Stimulated activated naive CD8-positive, alpha-beta T cell treated with anti-CD3 and anti-CD28 coated beads, Interleukin-15, Interleukin-2, amounts not matched to agents 100 ng/mL and 50 ng/mL, for 24 hours (primary cell): ENCODE results near the gene CDK2AP2.

Experiments
- H3K27ac Mint-ChIP-seq: one replicate; pipeline ENCODE4 v1.8.0; 2021; ENCODE audit warnings: mild to moderate bottlenecking, mixed read lengths
- H3K27me3 Mint-ChIP-seq: one replicate; pipeline ENCODE4 v1.8.0; 2021; ENCODE audit warnings: mixed read lengths
- H3K36me3 Mint-ChIP-seq: one replicate; pipeline ENCODE4 v1.8.0; 2021; ENCODE audit warnings: low read depth, mixed read lengths
- H3K4me1 Mint-ChIP-seq: one replicate; pipeline ENCODE4 v1.8.0; 2021; ENCODE audit warnings: low read depth, mixed read lengths
- H3K4me3 Mint-ChIP-seq: one replicate; pipeline ENCODE4 v1.8.0; 2021; ENCODE audit warnings: mild to moderate bottlenecking, mixed read lengths
- H3K9me3 Mint-ChIP-seq: one replicate; pipeline ENCODE4 v1.8.0; 2021; ENCODE audit warnings: mixed read lengths

Gene CDK2AP2

DNA sequence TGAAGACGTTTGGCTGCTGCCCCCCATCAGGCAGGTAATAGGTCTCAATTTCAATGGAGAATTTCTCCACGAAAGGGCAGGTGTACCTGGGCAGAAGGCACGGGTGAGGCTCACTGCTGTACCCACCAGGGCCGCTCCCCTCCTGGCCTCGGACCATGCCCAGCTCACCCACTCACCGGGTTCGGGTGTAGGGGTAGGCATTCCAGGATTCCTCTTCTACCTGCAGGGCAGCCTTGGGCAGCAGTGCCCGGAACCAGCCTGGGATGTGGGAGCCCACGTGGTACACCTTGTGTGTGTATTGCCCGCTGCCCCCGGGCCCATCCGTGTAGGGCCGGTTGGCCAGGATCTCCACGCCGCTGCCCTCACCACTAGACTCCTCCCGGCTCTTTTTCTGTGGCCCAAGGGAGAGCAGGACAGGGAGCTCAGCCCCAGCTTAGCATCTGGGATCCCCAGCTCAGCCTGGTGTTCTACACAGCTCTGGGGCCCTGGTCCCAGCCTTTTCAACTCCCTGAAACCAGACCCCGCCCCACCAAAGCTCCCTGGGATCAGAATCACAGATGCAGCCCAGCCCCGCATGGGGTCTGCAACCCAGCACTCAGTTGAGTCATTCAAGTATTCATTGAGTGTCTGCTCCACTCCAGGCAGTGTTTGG lies 5.5 kb downstream of the CDK2AP2 start:
- Mint-ChIP-seq H3K36me3 (peaks cover 33% of the 10 kb centered on the region), H3K4me1 (peaks cover 44% of the 10 kb centered on the region), H3K9me3 (no peaks in the 10 kb centered on the region), H3K4me3 (peak overlapping the region; percentile 62), H3K27me3 (no peaks in the 10 kb centered on the region), H3K27ac (peak overlapping the region; percentile 29)

GRCh38 chr11:67501854-67502253 lies 6.1 kb downstream of the CDK2AP2 start:
- Mint-ChIP-seq H3K4me3 (no peak overlapping the region), H3K27ac (no peak overlapping the region), H3K9me3 (no peaks in the 10 kb centered on the region), H3K27me3 (no peaks in the 10 kb centered on the region), H3K36me3 (peaks cover 30% of the 10 kb centered on the region), H3K4me1 (peaks cover 39% of the 10 kb centered on the region)

DNA sequence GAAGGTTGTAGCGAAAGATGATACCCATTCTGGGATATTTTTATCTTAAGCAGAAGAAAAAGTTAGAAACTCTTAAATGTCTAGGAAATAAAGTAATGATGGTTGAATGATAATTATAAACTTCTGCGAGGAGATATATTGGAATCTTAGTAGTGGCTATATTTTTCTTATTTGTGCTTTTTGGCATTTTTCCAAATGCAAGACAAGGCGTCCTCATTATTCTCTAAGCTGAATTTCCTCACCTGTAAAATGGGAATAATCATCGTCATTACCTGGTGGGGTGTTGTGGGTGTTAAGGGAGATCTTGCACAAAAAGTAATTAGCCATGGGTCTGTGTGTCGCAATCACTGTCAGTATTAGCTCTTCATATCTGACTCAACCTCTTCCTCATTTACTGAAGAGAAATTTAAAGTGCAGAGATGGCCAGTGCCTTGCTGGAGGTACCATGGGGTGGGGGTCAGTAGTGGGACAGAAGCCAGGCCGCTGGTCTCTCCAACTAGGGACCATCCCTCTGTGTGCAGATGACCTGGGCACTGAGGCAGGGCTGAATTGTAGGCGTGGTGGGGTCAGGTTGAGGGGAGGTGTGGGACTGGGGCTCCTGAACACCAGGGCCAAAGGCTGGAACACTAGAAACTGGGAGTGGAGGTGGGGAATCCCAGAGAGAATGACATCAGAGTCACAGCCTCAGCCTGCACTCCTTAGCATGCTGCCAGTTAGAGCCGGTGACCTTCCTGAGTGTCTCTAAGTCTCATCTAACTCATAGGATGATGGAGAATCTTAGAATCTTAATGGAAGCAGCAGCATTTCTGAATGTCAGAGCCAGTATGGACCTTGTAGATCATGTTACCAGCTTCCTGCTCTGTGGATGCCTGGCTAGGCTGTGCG lies 6.9 kb downstream of the CDK2AP2 start:
- H3K4me3 Mint-ChIP-seq = no peak overlapping the region
- no peak overlapping the region for H3K27ac Mint-ChIP-seq
- H3K9me3 Mint-ChIP-seq = no peaks in the 10 kb centered on the region
- H3K27me3 Mint-ChIP-seq = no peaks in the 10 kb centered on the region
- H3K4me1 Mint-ChIP-seq = peaks cover 31% of the 10 kb centered on the region
- peaks cover 27% of the 10 kb centered on the region for H3K36me3 Mint-ChIP-seq

DNA sequence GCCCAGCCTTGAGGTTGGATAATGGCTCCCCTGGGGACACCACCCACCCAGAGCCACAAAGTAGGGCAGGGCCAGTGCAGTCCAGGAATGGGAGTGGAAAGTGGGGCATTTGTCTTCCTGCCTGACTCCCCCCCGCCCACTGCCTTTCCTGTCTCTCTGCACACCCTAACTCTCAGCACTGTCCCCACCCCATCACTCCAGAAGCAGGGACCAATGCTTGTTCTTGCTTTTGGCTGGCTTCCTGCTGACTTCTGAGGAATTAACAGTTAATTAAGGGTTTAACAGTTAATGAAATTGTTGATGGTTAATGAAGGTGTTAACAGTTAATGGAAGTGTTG lies 7.5 kb downstream of the CDK2AP2 start:
- Mint-ChIP-seq H3K9me3 (no peaks in the 10 kb centered on the region), H3K4me3 (no peak overlapping the region), H3K4me1 (peaks cover 27% of the 10 kb centered on the region), H3K27me3 (no peaks in the 10 kb centered on the region), H3K36me3 (peaks cover 29% of the 10 kb centered on the region), H3K27ac (no peak overlapping the region)

DNA sequence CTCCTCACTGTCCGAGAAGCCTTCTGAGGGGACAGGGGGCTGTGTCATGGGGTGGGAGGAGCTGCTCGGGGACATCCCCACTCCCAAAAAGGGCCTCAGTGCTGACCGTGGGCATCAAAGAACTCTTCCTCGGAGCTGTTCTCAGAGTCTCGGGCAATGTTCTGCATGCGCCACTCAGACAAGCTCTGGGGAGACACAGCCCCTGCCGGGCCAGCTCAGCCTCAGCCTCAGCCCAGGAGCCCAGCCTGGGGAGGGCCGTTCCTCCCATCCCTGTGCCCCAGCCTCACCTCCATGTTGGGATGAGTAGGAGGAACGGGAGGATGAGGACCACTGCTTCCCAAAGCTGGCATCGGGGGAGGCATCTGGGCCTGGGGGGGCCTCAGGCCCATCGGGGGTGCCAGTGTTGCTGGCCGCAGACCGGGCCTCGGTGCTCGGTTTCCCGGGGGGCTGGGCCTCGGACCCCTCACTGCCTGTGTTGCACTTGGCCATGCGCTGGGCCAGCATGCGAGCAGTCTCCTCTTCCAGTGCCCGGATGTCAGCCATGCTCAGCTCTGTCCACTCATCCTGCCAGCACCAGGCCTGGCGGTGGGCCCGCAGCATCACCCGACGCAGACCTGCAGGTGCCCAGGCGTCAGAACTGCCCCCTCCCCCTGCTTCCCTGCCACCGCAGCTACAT lies 8.0 kb downstream of the CDK2AP2 start:
- Mint-ChIP-seq H3K4me1 (peaks cover 25% of the 10 kb centered on the region), H3K27me3 (no peaks in the 10 kb centered on the region), H3K27ac (no peak overlapping the region), H3K4me3 (no peak overlapping the region), H3K36me3 (peaks cover 29% of the 10 kb centered on the region), H3K9me3 (no peaks in the 10 kb centered on the region)

DNA sequence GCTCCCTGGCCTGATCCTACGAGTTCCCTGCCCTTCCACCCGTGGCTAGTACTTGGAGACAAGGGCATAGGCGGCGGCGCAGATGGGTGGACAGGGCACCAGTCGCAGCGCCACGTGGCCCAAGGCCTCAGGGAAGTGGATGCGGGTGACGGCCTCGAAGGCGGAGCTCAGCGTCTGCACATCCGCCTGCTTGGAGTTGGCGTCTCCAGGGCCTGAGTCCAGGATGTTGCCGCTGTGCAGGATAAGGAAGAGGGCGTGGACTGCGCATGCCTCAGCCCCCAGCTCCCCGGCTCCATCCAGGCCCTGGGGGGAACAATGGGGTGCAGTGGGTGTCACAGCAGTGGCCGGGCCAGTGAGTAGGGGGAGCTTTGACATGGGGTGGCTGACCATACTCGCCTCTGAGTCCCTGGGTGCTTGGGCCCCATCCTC lies 9.4 kb downstream of the CDK2AP2 start:
- Mint-ChIP-seq H3K27ac (no peak overlapping the region), H3K9me3 (no peaks in the 10 kb centered on the region), H3K4me1 (peaks cover 23% of the 10 kb centered on the region), H3K36me3 (peaks cover 29% of the 10 kb centered on the region), H3K27me3 (no peaks in the 10 kb centered on the region), H3K4me3 (no peak overlapping the region)

GRCh38 chr11:67497656-67498291 lies 10.2 kb downstream of the CDK2AP2 start:
- H3K36me3 Mint-ChIP-seq = peaks cover 25% of the 10 kb centered on the region
- no peaks in the 10 kb centered on the region for H3K27me3 Mint-ChIP-seq
- H3K4me1 Mint-ChIP-seq = peaks cover 15% of the 10 kb centered on the region
- H3K27ac Mint-ChIP-seq = no peak overlapping the region
- H3K9me3 Mint-ChIP-seq = no peaks in the 10 kb centered on the region
- H3K4me3 Mint-ChIP-seq = no peak overlapping the region

DNA sequence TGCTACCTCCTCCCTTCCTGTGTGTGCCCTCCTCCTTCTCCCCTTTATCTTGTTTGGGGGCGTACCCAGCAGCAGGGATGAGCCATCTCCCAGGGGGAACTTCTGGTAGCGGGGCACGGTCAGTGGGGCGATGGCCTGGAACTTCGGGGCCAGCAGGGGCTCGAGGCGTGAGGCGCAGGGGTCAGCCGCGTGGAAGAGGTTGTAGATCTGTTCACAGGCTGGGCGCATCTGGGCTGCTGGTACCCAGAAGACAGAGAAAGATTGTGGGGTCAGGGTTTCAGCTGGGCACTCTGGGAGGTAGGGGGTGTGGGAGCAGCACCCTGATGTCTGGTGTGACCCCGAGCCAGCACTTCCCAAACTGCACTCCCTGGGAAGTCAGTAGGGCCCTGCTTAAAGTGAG lies 11.8 kb downstream of the CDK2AP2 start:
- Mint-ChIP-seq H3K27ac (no peak overlapping the region), H3K4me3 (no peak overlapping the region), H3K4me1 (peaks cover 7% of the 10 kb centered on the region), H3K9me3 (no peaks in the 10 kb centered on the region), H3K27me3 (no peaks in the 10 kb centered on the region), H3K36me3 (peaks cover 18% of the 10 kb centered on the region)

DNA sequence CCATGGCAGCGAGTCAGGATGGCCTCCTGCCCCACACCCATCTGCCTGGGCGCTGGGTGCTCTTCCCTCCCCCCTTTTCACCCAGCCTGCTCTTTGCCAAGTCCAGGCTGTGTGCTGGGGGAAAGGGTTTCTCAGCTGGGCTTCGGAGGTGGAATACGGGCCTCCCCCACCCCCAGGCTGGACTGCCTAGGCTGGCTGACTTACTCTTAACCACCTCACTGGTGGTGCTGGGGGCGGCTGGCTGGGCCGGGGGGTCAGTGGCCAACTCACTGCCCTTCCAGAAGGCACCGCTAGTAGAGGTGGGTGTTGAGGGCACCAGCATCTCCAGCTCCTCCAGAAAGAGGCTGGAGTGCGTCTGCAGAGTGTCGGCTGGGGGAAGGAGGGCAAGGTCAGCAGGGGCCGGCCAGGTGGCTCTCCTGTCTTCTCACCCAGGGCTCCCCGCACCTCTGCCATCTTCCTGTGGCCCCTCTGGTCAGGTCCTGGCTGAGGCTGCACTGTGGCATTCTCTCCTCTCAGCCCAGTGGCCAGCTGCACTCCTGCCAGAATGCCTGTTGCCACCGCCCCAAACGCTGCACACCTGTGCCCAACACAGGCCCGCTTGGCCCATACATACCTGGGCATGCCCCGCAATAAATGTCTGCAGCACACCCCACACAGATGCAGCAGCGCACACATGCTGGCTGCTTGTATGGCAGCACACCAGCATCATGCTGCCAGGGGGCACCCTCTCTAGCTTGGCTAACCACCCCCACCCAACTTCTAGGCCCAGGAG lies 12.5 kb downstream of the CDK2AP2 start:
- no peaks in the 10 kb centered on the region for H3K27me3 Mint-ChIP-seq
- H3K4me3 Mint-ChIP-seq = no peak overlapping the region
- H3K27ac Mint-ChIP-seq = no peak overlapping the region
- no peaks in the 10 kb centered on the region for H3K9me3 Mint-ChIP-seq
- peaks cover 16% of the 10 kb centered on the region for H3K36me3 Mint-ChIP-seq
- H3K4me1 Mint-ChIP-seq = peaks cover under 1% of the 10 kb centered on the region

GRCh38 chr11:67494371-67495233 lies 13.4 kb downstream of the CDK2AP2 start:
- peaks cover 3% of the 10 kb centered on the region for H3K4me1 Mint-ChIP-seq
- no peak overlapping the region for H3K4me3 Mint-ChIP-seq
- H3K27ac Mint-ChIP-seq = no peak overlapping the region
- peaks cover 16% of the 10 kb centered on the region for H3K36me3 Mint-ChIP-seq
- no peaks in the 10 kb centered on the region for H3K9me3 Mint-ChIP-seq
- H3K27me3 Mint-ChIP-seq = no peaks in the 10 kb centered on the region

- Mint-ChIP-seq H3K4me3 (no peak overlapping the region), H3K27ac (no peak overlapping the region), H3K4me1 (peaks cover 8% of the 10 kb centered on the region), H3K9me3 (no peaks in the 10 kb centered on the region), H3K27me3 (no peaks in the 10 kb centered on the region), H3K36me3 (peaks cover 15% of the 10 kb centered on the region)
Observed at GRCh38 chr11:67493548-67494370, 14.2 kb downstream of the CDK2AP2 start.

DNA sequence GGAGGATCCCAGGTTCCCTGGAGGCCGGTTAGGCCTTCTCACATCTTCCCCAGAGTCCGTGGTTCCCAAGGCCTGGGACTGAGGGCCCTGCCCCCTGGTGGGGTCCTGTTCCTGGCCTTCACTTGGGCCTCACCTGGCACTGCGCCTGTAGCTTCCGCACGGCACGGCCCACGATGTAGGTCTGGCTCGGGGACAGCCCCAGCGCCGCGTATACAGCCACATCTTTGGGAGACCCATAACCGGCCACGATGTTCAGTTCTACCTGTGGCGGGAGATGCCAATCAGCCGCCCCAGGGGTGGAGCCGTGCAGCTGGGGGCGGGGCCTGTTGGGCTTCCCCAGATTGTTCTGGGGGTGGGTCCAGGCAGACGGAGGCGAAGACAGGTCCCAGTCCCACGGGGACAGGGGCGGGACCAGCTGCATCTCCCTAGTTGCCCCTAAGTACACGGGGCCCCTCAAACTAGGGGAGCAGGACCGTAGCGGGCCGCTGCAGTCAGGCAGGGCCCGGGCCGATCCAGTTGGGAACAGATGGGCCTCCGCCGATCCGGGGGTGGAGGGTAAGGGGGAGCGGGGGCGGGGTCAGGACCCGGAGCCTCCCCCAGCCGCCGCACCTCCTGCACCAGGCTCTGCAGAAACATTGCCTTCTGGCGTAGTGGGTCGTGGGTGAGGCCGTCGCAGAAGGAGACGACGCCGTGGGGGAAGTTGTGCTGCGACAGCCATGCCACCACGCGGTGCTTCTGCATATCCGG lies 15.0 kb downstream of the CDK2AP2 start:
- Mint-ChIP-seq H3K27me3 (no peaks in the 10 kb centered on the region), H3K9me3 (no peaks in the 10 kb centered on the region), H3K4me1 (peaks cover 16% of the 10 kb centered on the region), H3K27ac (no peak overlapping the region), H3K36me3 (peaks cover 17% of the 10 kb centered on the region), H3K4me3 (no peak overlapping the region)
